GM08714 (cell line): ENCODE measurements around the gene HENMT1.

Experiments used
- H3K4me3 ChIP-seq: fragments of 200-500 bp; sonication (Bioruptor generic); 2 replicates; pipeline ENCODE4 v1.5.1; 2014; ENCODE audit warnings: mild to moderate bottlenecking, low read length, inconsistent platforms
- ZNF274 ChIP-seq: IDR thresholded peaks from 2 replicates; pipeline ENCODE4 v1.6.1; 2012; ENCODE audit warnings: mild to moderate bottlenecking, low read depth, low read length

HENMT1 gene

GRCh38 chr1:108617724-108618056 lies 43.2 kb downstream of the HENMT1 start:
- no peak overlapping the region for H3K4me3 ChIP-seq
- TF ChIP-seq ZNF274 = no peak

- TF ChIP-seq ZNF274 = no peak
- no peak overlapping the region for H3K4me3 ChIP-seq
Measured at GRCh38 chr1:108617008-108617723, 43.7 kb downstream of the HENMT1 start.

DNA sequence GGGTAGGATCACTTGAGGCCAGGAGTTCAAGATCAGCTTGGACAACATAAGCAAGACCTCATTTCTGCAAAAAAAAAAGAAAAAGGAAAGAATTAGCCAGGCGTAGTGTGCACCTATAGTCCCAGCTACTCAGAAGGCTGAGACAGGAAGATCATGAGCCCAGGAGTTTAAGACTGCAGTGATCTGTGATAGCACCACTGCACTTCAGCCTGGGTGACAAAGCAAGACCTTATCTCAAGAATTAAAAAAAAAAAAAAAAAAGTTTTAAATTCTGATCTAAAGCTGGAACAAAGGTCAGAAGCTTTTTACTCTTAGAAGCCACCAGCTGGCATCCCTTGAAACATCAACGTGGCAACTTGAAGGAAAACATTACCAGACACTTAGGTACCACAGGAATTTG lies 45.3 kb downstream of the HENMT1 start:
- H3K4me3 ChIP-seq = no peak overlapping the region
- TF ChIP-seq ZNF274 = no peak

DNA sequence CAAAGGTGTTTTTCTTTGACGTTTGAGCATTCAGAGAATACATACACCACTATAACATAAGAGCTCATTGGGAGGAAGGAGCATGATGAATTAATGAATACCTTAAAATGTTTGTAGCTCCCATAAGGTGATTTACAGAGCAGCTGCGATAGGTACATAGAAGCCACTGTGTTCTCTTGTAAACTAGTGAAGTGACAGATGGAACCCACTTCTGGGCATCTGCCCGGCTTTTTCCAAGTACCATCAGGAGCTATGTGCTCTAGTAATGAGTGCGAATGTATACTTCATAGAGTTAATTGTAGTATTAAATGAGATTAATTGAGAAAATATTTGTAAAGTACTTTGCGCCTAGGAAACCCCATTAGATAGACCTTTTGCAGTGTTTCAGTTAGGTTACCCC lies 48.4 kb downstream of the HENMT1 start:
- no peak for TF ChIP-seq ZNF274
- no peak overlapping the region for H3K4me3 ChIP-seq

- no peak overlapping the region for H3K4me3 ChIP-seq
- no peak for TF ChIP-seq ZNF274
Measured at GRCh38 chr1:108611984-108612383, 48.9 kb downstream of the HENMT1 start.

- H3K4me3 ChIP-seq = no peak overlapping the region
- TF ChIP-seq ZNF274 = no peak
Measured at GRCh38 chr1:108610073-108610472, 50.8 kb downstream of the HENMT1 start.

DNA sequence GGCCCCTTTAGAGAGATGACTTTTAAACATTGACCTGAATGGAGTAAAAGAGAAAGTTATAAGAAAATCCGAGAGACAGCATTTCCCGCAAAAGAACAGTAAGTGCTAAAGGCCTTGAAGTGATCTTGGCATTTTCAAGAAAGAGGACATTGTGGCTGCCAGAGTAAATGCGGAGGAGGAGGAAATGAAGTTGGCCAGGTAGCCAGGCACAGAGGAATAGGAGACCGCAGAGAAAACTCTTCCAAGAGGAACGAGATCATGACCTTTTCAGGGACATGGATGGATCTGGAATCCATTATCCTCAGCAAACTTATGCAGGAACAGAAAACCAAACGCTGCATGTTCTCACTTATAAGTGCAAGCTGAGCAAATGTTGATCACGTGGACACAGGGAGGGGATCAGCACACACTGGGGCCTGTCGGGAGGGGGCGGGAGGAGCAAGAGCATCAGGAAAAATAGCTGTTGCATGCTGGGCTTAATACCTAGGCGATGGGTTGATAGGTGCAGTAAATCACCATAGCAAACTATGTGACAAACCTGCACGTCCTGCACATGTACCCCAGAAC lies 51.3 kb downstream of the HENMT1 start:
- no peak overlapping the region for H3K4me3 ChIP-seq
- no peak for TF ChIP-seq ZNF274

- no peak overlapping the region for H3K4me3 ChIP-seq
- no peak for TF ChIP-seq ZNF274
Measured at GRCh38 chr1:108606478-108606877, 54.4 kb downstream of the HENMT1 start.

GRCh38 chr1:108605633-108606032 lies 55.3 kb downstream of the HENMT1 start:
- no peak for TF ChIP-seq ZNF274
- H3K4me3 ChIP-seq = no peak overlapping the region

- TF ChIP-seq ZNF274 = no peak
Measured at GRCh38 chr1:108601708-108602410, 59.0 kb downstream of the HENMT1 start.

DNA sequence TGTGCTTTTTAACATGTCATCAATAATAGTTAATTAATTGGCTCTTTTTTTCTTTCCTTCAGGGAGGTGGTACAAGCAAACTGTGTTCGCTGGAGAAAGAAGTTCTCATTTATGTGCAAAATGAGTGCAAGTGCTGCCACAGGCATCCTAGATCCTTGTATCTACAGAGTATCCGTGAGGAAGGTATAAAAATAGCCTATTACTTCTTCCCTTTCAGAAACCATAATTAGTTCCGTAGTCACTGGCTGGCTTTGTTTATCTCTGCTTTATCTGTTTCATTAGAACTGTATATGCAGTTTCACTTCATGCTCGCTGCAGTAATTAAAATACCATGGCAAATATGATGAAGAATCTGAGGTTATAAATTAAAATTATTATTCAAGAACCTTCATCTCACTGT lies 60.4 kb downstream of the HENMT1 start:
- H3K4me3 ChIP-seq = no peak overlapping the region
- TF ChIP-seq ZNF274 = no peak

More at GRCh38 chr1:108601708-108602410, 59.0 kb downstream of the HENMT1 start:
- H3K4me3 ChIP-seq = no peak overlapping the region

GRCh38 chr1:108598340-108598739 lies 62.6 kb downstream of the HENMT1 start:
- no peak for TF ChIP-seq ZNF274
- no peak overlapping the region for H3K4me3 ChIP-seq
